Mesendoderm (in vitro differentiated cells): ENCODE results near the gene ATCAY.
A peak's percentile ranks its signal among the peaks of the same experiment; 100 is the strongest.
"Not testable (repeated sequence)": the region's sequence is repeated elsewhere in the genome, so short reads cannot be mapped to it uniquely, and the experiment has no call there.

Source experiments
- DNase-seq: peaks from one replicate; pipeline ENCODE4 v3.0.0; 2013
- H2AK5ac ChIP-seq: 2 replicates; pipeline ENCODE4 v1.6.1; 2013; ENCODE audit warnings: low read length, inconsistent platforms
- H2BK120ac ChIP-seq: 2 replicates; pipeline ENCODE4 v1.6.1; 2013; ENCODE audit warnings: low read depth, mild to moderate bottlenecking, low read length, moderate library complexity, mixed read lengths
- H2BK15ac ChIP-seq: replicated peaks from 2 replicates; pipeline ENCODE4 v1.6.1; 2013; ENCODE audit warnings: low read depth, mild to moderate bottlenecking, moderate library complexity
- H2BK5ac ChIP-seq: 2 replicates; pipeline ENCODE4 v1.6.1; 2013; ENCODE audit warnings: low read length, inconsistent platforms
- H3K18ac ChIP-seq: 2 replicates; pipeline ENCODE4 v1.6.1; 2013; ENCODE audit warnings: mild to moderate bottlenecking, low read length, mixed read lengths
- H3K23ac ChIP-seq: one replicate; pipeline ENCODE4 v1.6.1; 2013; ENCODE audit warnings: low read length
- H3K27ac ChIP-seq: 2 replicates; pipeline ENCODE4 v1.5.1; 2013; ENCODE audit warnings: low read depth, mild to moderate bottlenecking, inconsistent platforms, low read length, moderate library complexity
- H3K27me3 ChIP-seq: 2 replicates; pipeline ENCODE4 v1.6.1; 2013; ENCODE audit warnings: low read length, control low read depth, mild to moderate bottlenecking, inconsistent platforms; ENCODE audit not compliant: insufficient read depth, poor library complexity
- H3K36me3 ChIP-seq: 2 replicates; pipeline ENCODE4 v1.6.1; 2013; ENCODE audit warnings: low read length, inconsistent platforms; ENCODE audit not compliant: control insufficient read depth, insufficient read depth
- H3K4ac ChIP-seq: one replicate; pipeline ENCODE4 v1.6.1; 2013; ENCODE audit warnings: low read depth, mild to moderate bottlenecking, low read length, moderate library complexity
- H3K4me1 ChIP-seq: 2 replicates; pipeline ENCODE4 v1.6.1; 2013; ENCODE audit warnings: low read depth, low read length, inconsistent platforms; ENCODE audit not compliant: control insufficient read depth
- H3K4me2 ChIP-seq: 2 replicates; pipeline ENCODE4 v1.6.1; 2013; ENCODE audit warnings: low read length
- H3K4me3 ChIP-seq: 2 replicates; pipeline ENCODE4 v1.5.1; 2013; ENCODE audit warnings: mild to moderate bottlenecking, low read length
- H3K56ac ChIP-seq: one replicate; pipeline ENCODE4 v1.6.1; 2013; ENCODE audit warnings: low read length
- H3K79me1 ChIP-seq: 2 replicates; pipeline ENCODE4 v1.6.1; 2013; ENCODE audit warnings: low read length, inconsistent platforms
- H3K79me2 ChIP-seq: 2 replicates; pipeline ENCODE4 v1.6.1; 2013; ENCODE audit warnings: mild to moderate bottlenecking, low read length; ENCODE audit not compliant: control insufficient read depth, insufficient read depth
- H3K9ac ChIP-seq: 2 replicates; pipeline ENCODE4 v1.6.1; 2013; ENCODE audit warnings: low read length, inconsistent platforms
- H4K5ac ChIP-seq: one replicate; pipeline ENCODE4 v1.6.1; 2013; ENCODE audit warnings: low read length
- H4K8ac ChIP-seq: one replicate; pipeline ENCODE4 v1.6.1; 2013; ENCODE audit warnings: low read depth, mild to moderate bottlenecking, control low read depth, low read length, moderate library complexity
- WGBS: extraction: QIAGEN DNeasy Blood & Tissue Kit; methylation state at CpG from one replicate; pipeline ENCODE4 v1.1.7; 2013; ENCODE audit warnings: low lambda C conversion rate, missing lambda C conversion rate; ENCODE audit not compliant: insufficient coverage; ENCODE audit errors: extremely low coverage; 5-methylcytosine and 5-hydroxymethylcytosine counted together

Gene ATCAY

GRCh38 chr19:3882041-3882384, 1.5 kb downstream of the ATCAY start:
- Histone ChIP-seq H3K36me3 (no peaks in the 10 kb centered on the region), H3K4me3 (no peak overlapping the region), H3K4ac (no peak overlapping the region), H3K79me1 (no peaks in the 10 kb centered on the region), H3K27me3 (no peaks in the 10 kb centered on the region), H2BK5ac (no peak overlapping the region), H3K4me1 (no peaks in the 10 kb centered on the region), H3K27ac (no peak overlapping the region), H2AK5ac (no peak overlapping the region), H2BK15ac (no peak overlapping the region), H3K79me2 (no peaks in the 10 kb centered on the region), H3K56ac (peak overlapping the region; percentile 54), H3K4me2 (peak overlapping the region; percentile 44), H4K8ac (no peak overlapping the region), H2BK120ac (no peak overlapping the region), H3K18ac (no peak overlapping the region), H4K5ac (no peak overlapping the region), H3K9ac (peak overlapping the region; percentile 39), H3K23ac (no peak overlapping the region)
- no CpG with 5 or more reads among the region's 6 CpGs for WGBS
- DNase-seq: no peak

GRCh38 chr19:3890591-3890990, 10.1 kb downstream of the ATCAY start:
- WGBS: no CpG with 5 or more reads among the region's 17 CpGs
- H4K5ac ChIP-seq: no peak overlapping the region
- H4K8ac ChIP-seq: no peak overlapping the region
- H3K27me3 ChIP-seq: no peaks in the 10 kb centered on the region
- H2AK5ac ChIP-seq: no peak overlapping the region
- no peak overlapping the region for H3K18ac ChIP-seq
- no peak overlapping the region for H3K9ac ChIP-seq
- no peaks in the 10 kb centered on the region for H3K36me3 ChIP-seq
- no peak overlapping the region for H3K27ac ChIP-seq
- no peaks in the 10 kb centered on the region for H3K79me2 ChIP-seq
- H3K4me2 ChIP-seq: no peak overlapping the region
- H3K4ac ChIP-seq: no peak overlapping the region
- no peak for DNase-seq
- H3K56ac ChIP-seq: no peak overlapping the region
- no peak overlapping the region for H2BK120ac ChIP-seq
- H3K4me3 ChIP-seq: no peak overlapping the region
- no peaks in the 10 kb centered on the region for H3K4me1 ChIP-seq
- no peak overlapping the region for H2BK5ac ChIP-seq
- no peak overlapping the region for H2BK15ac ChIP-seq
- no peaks in the 10 kb centered on the region for H3K79me1 ChIP-seq
- no peak overlapping the region for H3K23ac ChIP-seq

- no peak overlapping the region for H2AK5ac ChIP-seq
- no peak overlapping the region for H4K5ac ChIP-seq
- no peak overlapping the region for H3K4ac ChIP-seq
- H3K9ac ChIP-seq: no peak overlapping the region
- H3K4me2 ChIP-seq: no peak overlapping the region
- no peak overlapping the region for H2BK5ac ChIP-seq
- H3K56ac ChIP-seq: no peak overlapping the region
- H3K79me1 ChIP-seq: no peaks in the 10 kb centered on the region
- H3K18ac ChIP-seq: no peak overlapping the region
- H2BK15ac ChIP-seq: no peak overlapping the region
- H3K27ac ChIP-seq: no peak overlapping the region
- no peaks in the 10 kb centered on the region for H3K4me1 ChIP-seq
- H3K36me3 ChIP-seq: no peaks in the 10 kb centered on the region
- no peak overlapping the region for H3K4me3 ChIP-seq
- no peak for DNase-seq
- no peaks in the 10 kb centered on the region for H3K27me3 ChIP-seq
- no CpG with 5 or more reads among the region's 12 CpGs for WGBS
- no peak overlapping the region for H4K8ac ChIP-seq
- H3K23ac ChIP-seq: no peak overlapping the region
- H2BK120ac ChIP-seq: no peak overlapping the region
- H3K79me2 ChIP-seq: no peaks in the 10 kb centered on the region
Measured at GRCh38 chr19:3893509-3894179, 13.2 kb downstream of the ATCAY start.

- H3K23ac ChIP-seq, DNase-seq, H2AK5ac ChIP-seq, H4K8ac ChIP-seq, H2BK15ac ChIP-seq, H3K4ac ChIP-seq, H3K27ac ChIP-seq, H3K36me3 ChIP-seq, H3K9ac ChIP-seq, H3K79me2 ChIP-seq, H3K4me2 ChIP-seq, H3K4me1 ChIP-seq, H4K5ac ChIP-seq, H3K18ac ChIP-seq, H3K56ac ChIP-seq, H3K4me3 ChIP-seq, H2BK120ac ChIP-seq, H3K27me3 ChIP-seq, H2BK5ac ChIP-seq, H3K79me1 ChIP-seq: not testable (repeated sequence)
- WGBS: no CpG with 5 or more reads among the region's 5 CpGs
Measured at GRCh38 chr19:3894959-3895358, 14.5 kb downstream of the ATCAY start.

GRCh38 chr19:3895788-3896187, 15.3 kb downstream of the ATCAY start:
- no peak overlapping the region for H3K18ac ChIP-seq

GRCh38 chr19:3897936-3898335, 17.5 kb downstream of the ATCAY start:
- Histone ChIP-seq H4K8ac (no peak overlapping the region), H2BK120ac (no peak overlapping the region), H3K4me1 (no peaks in the 10 kb centered on the region), H3K36me3 (no peaks in the 10 kb centered on the region), H3K4ac (no peak overlapping the region), H4K5ac (no peak overlapping the region), H3K9ac (no peak overlapping the region), H3K4me3 (no peak overlapping the region), H2BK15ac (no peak overlapping the region), H3K56ac (no peak overlapping the region), H2BK5ac (no peak overlapping the region), H2AK5ac (no peak overlapping the region), H3K4me2 (no peak overlapping the region), H3K27me3 (no peaks in the 10 kb centered on the region), H3K27ac (no peak overlapping the region), H3K79me1 (no peaks in the 10 kb centered on the region), H3K23ac (no peak overlapping the region), H3K79me2 (no peaks in the 10 kb centered on the region), H3K18ac (no peak overlapping the region)
- no peak for DNase-seq
- WGBS: no CpG with 5 or more reads among the region's 4 CpGs

More at GRCh38 chr19:3895788-3896187, 15.3 kb downstream of the ATCAY start:
- Histone ChIP-seq H3K23ac (no peak overlapping the region), H3K4me2 (no peak overlapping the region), H2BK15ac (no peak overlapping the region), H3K4me3 (no peak overlapping the region), H3K79me2 (no peaks in the 10 kb centered on the region), H2AK5ac (no peak overlapping the region), H2BK120ac (no peak overlapping the region), H4K8ac (no peak overlapping the region), H3K27me3 (no peaks in the 10 kb centered on the region), H3K36me3 (no peaks in the 10 kb centered on the region), H3K4me1 (no peaks in the 10 kb centered on the region), H3K79me1 (no peaks in the 10 kb centered on the region), H4K5ac (no peak overlapping the region), H3K4ac (no peak overlapping the region), H2BK5ac (no peak overlapping the region), H3K56ac (no peak overlapping the region), H3K27ac (no peak overlapping the region), H3K9ac (no peak overlapping the region)
- DNase-seq: no peak
- no CpG with 5 or more reads among the region's 5 CpGs for WGBS
